OCI-LY1 (cell line): ENCODE measurements around the gene FARSA.
"Not testable (repeated sequence)": the region's sequence is repeated elsewhere in the genome, so short reads cannot be mapped to it uniquely, and the experiment has no call there.

Source experiments
- H2AFZ ChIP-seq: fragments of 200-600 bp; sonication (generic), shearing (Covaris generic); 2 replicates; pipeline ENCODE4 v1.6.0; 2014; ENCODE audit warnings: antibody characterized with exemption, mild to moderate bottlenecking, low read length
- H3F3A ChIP-seq: fragments of 200-600 bp; sonication (generic), shearing (Covaris generic); 2 replicates; pipeline ENCODE4 v1.6.0; 2014; ENCODE audit warnings: mild to moderate bottlenecking, antibody characterized with exemption, low read length, moderate library complexity; ENCODE audit not compliant: insufficient read depth
- H3K27ac ChIP-seq: fragments of 200-600 bp; sonication (generic); 2 replicates; pipeline ENCODE4 v1.5.1; 2014; ENCODE audit warnings: low read length, mixed run types, mild to moderate bottlenecking, low read depth; ENCODE audit not compliant: poor library complexity, severe bottlenecking
- H3K27me3 ChIP-seq: fragments of 200-600 bp; sonication (generic); 2 replicates; pipeline ENCODE4 v1.6.0; 2014; ENCODE audit warnings: antibody characterized with exemption, mild to moderate bottlenecking, low read length, moderate library complexity; ENCODE audit not compliant: insufficient read depth
- H3K36me3 ChIP-seq: fragments of 200-600 bp; sonication (generic); 2 replicates; pipeline ENCODE4 v1.6.1; 2014; ENCODE audit warnings: mild to moderate bottlenecking, antibody characterized with exemption, low read length, moderate library complexity, mixed read lengths; ENCODE audit not compliant: insufficient read depth
- H3K4me1 ChIP-seq: fragments of 200-600 bp; sonication (generic); 2 replicates; pipeline ENCODE4 v1.5.1; 2014; ENCODE audit warnings: mild to moderate bottlenecking, low read length, moderate library complexity; ENCODE audit not compliant: insufficient read depth, severe bottlenecking
- H3K4me2 ChIP-seq: fragments of 200-600 bp; sonication (generic), shearing (Covaris generic); 2 replicates; pipeline ENCODE4 v1.6.1; 2014; ENCODE audit warnings: low read length
- H3K4me3 ChIP-seq: fragments of 200-600 bp; sonication (generic); 2 replicates; pipeline ENCODE4 v1.5.1; 2014; ENCODE audit warnings: low read length, low read depth, mild to moderate bottlenecking, mixed read lengths; ENCODE audit not compliant: poor library complexity, severe bottlenecking
- H3K79me2 ChIP-seq: fragments of 200-600 bp; shearing (Covaris generic); 2 replicates; pipeline ENCODE4 v1.6.1; 2016; ENCODE audit warnings: mixed run types, low read length, mixed read lengths; ENCODE audit not compliant: insufficient read depth
- H3K9ac ChIP-seq: fragments of 200-600 bp; sonication (generic), shearing (Covaris generic); 2 replicates; pipeline ENCODE4 v1.6.1; 2014; ENCODE audit warnings: mild to moderate bottlenecking, low read length, mixed read lengths
- H3K9me2 ChIP-seq: fragments of 200-600 bp; sonication (generic), shearing (Covaris generic); 2 replicates; pipeline ENCODE4 v1.6.1; 2014; ENCODE audit warnings: low read depth, mild to moderate bottlenecking, low read length, mixed read lengths
- H3K9me3 ChIP-seq: fragments of 200-600 bp; shearing (Covaris generic); 2 replicates; pipeline ENCODE4 v1.6.1; 2014; ENCODE audit warnings: low read length, mixed read lengths
- H4K20me1 ChIP-seq: fragments of 200-600 bp; sonication (generic), shearing (Covaris generic); 2 replicates; pipeline ENCODE4 v1.6.0; 2016; ENCODE audit warnings: mild to moderate bottlenecking, low read length; ENCODE audit not compliant: insufficient read depth
- EZH2 ChIP-seq: fragments of 200-600 bp; sonication (generic), shearing (Covaris generic); IDR thresholded peaks from 2 replicates; pipeline ENCODE4 v1.8.0; 2017; ENCODE audit warnings: borderline replicate concordance, mixed run types, mild to moderate bottlenecking, antibody characterized with exemption, low read length, moderate library complexity, mixed read lengths
- TF ChIP-seq, protein P1 (sequence below): fragments of 200-600 bp; sonication (generic), shearing (Covaris generic); IDR thresholded peaks from 2 replicates; pipeline ENCODE4 v1.5.1; 2017; ENCODE audit warnings: mild to moderate bottlenecking, antibody characterized with exemption, low read length, moderate library complexity, mixed read lengths

The FARSA gene

GRCh38 chr19:12965812-12966135, 32.3 kb upstream of the FARSA start:
- no peak overlapping the region for H2AFZ ChIP-seq
- TF ChIP-seq EZH2, result no peak
- H3K79me2 ChIP-seq, result no peaks in the 10 kb centered on the region
- H3K4me1 ChIP-seq, result no peaks in the 10 kb centered on the region
- no peaks in the 10 kb centered on the region for H4K20me1 ChIP-seq
- H3F3A ChIP-seq, result no peaks in the 10 kb centered on the region
- H3K9me3 ChIP-seq, result no peaks in the 10 kb centered on the region
- H3K4me3 ChIP-seq, result peak overlapping the region; percentile 57
- H3K4me2 ChIP-seq, result peak overlapping the region; percentile 85; the same call in 1 of the 2 replicates
- H3K27ac ChIP-seq, result no peak overlapping the region
- H3K9ac ChIP-seq, result no peak overlapping the region; the same call in 1 of the 2 replicates
- no peaks in the 10 kb centered on the region for H3K9me2 ChIP-seq
- no peaks in the 10 kb centered on the region for H3K27me3 ChIP-seq
- H3K36me3 ChIP-seq, result no peaks in the 10 kb centered on the region

- no peak overlapping the region for H3K27ac ChIP-seq
- no peaks in the 10 kb centered on the region for H3K36me3 ChIP-seq
Observed at GRCh38 chr19:12965017-12965811, 31.7 kb upstream of the FARSA start.

DNA sequence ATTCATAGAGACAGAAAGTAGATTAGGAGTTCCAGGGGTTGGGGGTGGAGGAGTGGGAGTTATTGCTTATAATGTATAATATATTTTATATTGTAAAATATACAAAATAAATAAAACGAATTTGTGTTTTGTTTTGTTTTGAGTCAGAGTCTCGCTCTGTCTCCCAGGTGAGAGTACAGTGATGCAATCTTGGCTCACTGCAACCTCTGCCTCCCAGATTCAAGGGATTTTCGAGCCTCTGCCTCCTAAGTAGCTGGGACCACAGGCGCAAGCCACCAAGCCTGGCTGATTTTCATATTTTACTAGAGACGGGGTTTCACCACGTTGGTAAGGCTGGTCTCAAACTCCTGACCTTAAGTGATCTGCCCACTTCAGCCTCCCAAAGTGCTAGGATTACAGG, 26.0 kb upstream of the FARSA start:
- Histone ChIP-seq H3K9me3 (no peaks in the 10 kb centered on the region), H3F3A (0 out of 2 replicates have a peak, but pooled peaks cover 7% of the 10 kb centered on the region), H3K9ac (no peak overlapping the region), H3K4me1 (peaks cover 18% of the 10 kb centered on the region), H4K20me1 (no peaks in the 10 kb centered on the region), H3K79me2 (no peaks in the 10 kb centered on the region), H3K36me3 (peaks cover 8% of the 10 kb centered on the region; the same call in 1 of the 2 replicates), H3K27me3 (0 out of 2 replicates have a peak, but pooled peaks cover 4% of the 10 kb centered on the region), H3K4me3 (no peak overlapping the region), H2AFZ (no peak overlapping the region), H3K4me2 (no peak overlapping the region), H3K9me2 (no peaks in the 10 kb centered on the region), H3K27ac (no peak overlapping the region)
- TF ChIP-seq EZH2, result no peak

More at GRCh38 chr19:12965017-12965811, 31.7 kb upstream of the FARSA start:
- no peaks in the 10 kb centered on the region for H3K4me1 ChIP-seq
- H3K27me3 ChIP-seq, result 0 out of 2 replicates have a peak, but pooled peaks cover 2% of the 10 kb centered on the region
- peak overlapping the region; percentile 57 for H3K4me3 ChIP-seq
- H3K9me2 ChIP-seq, result no peaks in the 10 kb centered on the region
- peak overlapping the region; percentile 85 for H3K4me2 ChIP-seq
- peak overlapping the region; percentile 71 for H3K9ac ChIP-seq
- H2AFZ ChIP-seq, result peak overlapping the region; percentile 67
- H4K20me1 ChIP-seq, result no peaks in the 10 kb centered on the region
- H3F3A ChIP-seq, result no peaks in the 10 kb centered on the region
- no peaks in the 10 kb centered on the region for H3K79me2 ChIP-seq
- TF ChIP-seq, protein P1, sequence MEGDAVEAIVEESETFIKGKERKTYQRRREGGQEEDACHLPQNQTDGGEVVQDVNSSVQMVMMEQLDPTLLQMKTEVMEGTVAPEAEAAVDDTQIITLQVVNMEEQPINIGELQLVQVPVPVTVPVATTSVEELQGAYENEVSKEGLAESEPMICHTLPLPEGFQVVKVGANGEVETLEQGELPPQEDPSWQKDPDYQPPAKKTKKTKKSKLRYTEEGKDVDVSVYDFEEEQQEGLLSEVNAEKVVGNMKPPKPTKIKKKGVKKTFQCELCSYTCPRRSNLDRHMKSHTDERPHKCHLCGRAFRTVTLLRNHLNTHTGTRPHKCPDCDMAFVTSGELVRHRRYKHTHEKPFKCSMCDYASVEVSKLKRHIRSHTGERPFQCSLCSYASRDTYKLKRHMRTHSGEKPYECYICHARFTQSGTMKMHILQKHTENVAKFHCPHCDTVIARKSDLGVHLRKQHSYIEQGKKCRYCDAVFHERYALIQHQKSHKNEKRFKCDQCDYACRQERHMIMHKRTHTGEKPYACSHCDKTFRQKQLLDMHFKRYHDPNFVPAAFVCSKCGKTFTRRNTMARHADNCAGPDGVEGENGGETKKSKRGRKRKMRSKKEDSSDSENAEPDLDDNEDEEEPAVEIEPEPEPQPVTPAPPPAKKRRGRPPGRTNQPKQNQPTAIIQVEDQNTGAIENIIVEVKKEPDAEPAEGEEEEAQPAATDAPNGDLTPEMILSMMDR, result peak; percentile 84
- TF ChIP-seq EZH2, result no peak
- no peaks in the 10 kb centered on the region for H3K9me3 ChIP-seq

DNA sequence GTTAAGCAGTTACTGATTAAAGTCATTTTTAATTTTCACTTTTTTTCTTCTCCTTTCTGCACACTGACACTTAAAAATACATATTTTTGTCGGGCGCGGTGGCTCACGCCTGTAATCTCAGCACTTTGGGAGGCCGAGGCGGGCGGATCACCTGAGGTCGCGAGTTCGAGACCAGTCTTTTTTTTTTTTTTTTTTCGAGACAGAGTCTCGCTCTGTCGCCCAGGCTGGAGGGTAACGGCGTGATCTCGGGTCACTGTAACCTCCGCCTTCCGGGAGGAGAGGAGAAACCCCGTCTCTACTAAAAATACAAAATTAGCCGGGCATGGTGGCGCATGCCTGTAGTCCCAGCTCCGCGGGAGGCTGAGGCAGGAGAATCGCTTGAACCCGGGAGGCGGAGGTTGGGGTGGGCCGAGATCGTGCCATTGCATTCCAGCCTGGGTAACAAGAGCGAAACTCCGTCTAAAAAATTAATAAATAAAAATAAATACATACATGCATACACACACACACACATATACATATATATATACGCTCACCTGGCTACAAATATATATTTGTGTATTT, 24.0 kb upstream of the FARSA start:
- Histone ChIP-seq H3K4me1 (peaks cover 28% of the 10 kb centered on the region), H3K27ac (peak overlapping the region; percentile 89), H3K4me3 (peak overlapping the region; percentile 77), H2AFZ (peak overlapping the region; percentile 2; the same call in 1 of the 2 replicates), H3K4me2 (peak overlapping the region; percentile 75), H3F3A (peaks cover 14% of the 10 kb centered on the region), H3K9ac (peak overlapping the region; percentile 74), H3K36me3 (peaks cover 26% of the 10 kb centered on the region)
- not testable (repeated sequence) for H3K9me2 ChIP-seq, H3K9me3 ChIP-seq, H3K27me3 ChIP-seq, H3K79me2 ChIP-seq, H4K20me1 ChIP-seq
